ENCODE data around the gene APOOL.
A peak's percentile ranks its signal among the peaks of the same experiment; 100 is the strongest.
"Not testable (repeated sequence)": the region's sequence is repeated elsewhere in the genome, so short reads cannot be mapped to it uniquely, and the experiment has no call there.

Gene APOOL, protein sequence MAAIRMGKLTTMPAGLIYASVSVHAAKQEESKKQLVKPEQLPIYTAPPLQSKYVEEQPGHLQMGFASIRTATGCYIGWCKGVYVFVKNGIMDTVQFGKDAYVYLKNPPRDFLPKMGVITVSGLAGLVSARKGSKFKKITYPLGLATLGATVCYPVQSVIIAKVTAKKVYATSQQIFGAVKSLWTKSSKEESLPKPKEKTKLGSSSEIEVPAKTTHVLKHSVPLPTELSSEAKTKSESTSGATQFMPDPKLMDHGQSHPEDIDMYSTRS

DNA sequence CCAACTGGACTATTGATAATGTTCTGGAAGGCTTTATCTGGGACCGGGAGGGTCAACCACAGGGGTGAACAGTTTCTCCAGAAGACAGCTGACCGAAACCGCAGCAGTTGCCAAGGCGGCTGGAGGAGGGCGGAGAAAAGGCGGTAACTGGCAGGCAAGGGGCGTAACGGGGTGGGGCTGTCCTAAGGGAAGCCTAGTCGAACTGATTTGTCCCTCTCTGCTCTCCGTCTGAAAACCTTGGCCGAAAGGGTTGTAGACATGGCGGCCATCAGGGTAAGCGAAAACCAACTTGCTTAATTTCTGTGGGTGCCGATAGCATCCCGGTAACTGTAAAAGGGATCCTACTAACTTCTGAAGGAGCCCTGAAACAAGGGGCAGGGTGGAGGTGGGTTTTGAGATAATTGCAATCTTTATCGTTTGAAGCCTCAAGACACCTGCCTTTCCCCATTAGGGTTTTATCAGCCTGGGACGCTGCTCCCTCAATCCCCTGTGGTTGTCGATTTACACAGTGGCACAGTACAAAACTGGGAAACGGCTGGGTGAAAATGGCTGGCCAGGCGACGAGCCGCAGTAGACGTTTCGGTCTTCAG lies at the start of gene APOOL:
Gene APOOL (plus strand): TSS at position 223 of the 590 bp plus-strand sequence. CDS start 36 bp downstream, at position 259.
- peak; percentile 81 for DNase-seq (ENCODE audit: low spot score)

DNA sequence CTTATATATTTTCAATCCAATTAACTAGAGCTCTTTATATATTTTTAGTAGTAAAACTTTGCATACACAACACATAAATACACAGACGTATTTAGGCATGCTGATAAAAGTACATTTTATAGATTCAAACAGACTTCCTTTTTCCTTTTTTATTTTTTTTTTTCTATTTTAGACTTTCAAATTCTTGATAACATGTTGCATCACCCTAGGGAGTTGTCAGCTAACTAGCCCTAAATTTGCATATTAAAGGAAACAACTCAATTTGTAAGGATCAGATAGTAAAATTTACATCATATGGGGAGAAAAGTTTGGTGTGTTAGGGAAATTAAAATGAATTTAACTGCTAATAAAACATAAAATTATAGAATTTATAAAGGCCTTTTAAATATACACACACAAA lies 47.4 kb upstream of the APOOL start:
- DNase-seq (ENCODE audit: low spot score), result no peak

DNA sequence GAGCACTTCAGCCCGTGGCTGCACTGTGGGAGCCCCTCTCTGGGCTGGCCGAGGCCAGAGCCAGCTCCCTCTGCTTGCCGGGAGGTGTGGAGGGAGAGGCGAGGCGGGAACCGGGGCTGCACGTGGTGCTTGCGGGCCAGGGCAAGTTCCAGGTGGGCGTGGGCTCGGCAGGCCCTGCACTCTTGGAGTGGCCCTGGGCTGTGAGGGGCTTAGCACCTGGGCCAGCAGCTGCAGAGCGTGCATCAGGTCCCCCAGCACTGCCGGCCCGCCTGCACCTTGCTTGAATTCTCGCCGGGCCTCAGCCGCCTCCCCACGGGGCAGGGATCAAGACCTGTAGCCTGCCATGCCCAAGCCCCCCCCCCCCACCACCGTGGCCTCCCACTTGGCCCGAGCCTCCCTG lies 28.9 kb upstream of the APOOL start:
- DNase-seq (ENCODE audit: low spot score), result no peak

GRCh38 chrX:84991739-84992138 lies 11.9 kb upstream of the APOOL start:
- not testable (repeated sequence) for DNase-seq (ENCODE audit: low spot score)

DNA sequence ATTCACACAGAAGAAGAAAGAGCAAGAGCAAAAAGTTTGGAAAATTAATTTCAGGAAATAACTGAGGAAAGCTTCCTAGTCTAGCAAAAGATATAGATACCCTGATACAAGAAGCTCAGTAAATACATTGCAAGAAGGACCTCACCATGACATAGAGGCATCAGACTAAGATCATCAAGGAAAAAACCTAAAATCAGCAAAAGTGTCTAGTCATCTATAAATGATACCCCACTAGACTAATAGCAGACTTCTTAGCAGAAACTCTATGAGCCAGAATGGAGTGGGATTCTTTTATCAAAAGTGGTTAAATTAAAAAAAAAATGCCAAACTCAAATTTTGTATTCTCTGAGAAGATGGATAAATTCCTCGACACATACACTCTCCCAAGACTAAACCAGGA lies 10.5 kb upstream of the APOOL start:
- DNase-seq (ENCODE audit: low spot score), result no peak

GRCh38 chrX:85001344-85001743 lies 2.3 kb upstream of the APOOL start:
- DNase-seq (ENCODE audit: low spot score), result no peak

DNA sequence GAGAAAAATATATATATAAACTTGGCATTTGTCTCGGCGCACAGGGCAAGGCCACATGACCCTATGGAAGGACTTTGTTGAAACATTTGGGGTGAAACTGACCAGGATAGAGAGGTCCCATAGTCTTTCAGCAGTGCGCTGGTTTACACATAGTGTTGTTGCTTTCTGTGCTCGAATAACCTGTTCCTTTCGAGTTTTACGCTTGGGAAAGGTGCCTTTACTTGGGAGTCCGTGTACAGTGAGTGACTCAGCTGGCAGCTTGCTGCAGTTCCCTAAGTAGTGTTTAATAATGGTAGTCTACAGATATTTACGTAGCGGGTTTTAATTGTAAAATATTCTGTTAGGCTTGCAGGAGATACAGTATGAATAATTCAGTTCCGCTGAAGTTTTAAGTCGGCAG lies 578 bp downstream of the APOOL start:
- no peak for DNase-seq (ENCODE audit: low spot score)

DNA sequence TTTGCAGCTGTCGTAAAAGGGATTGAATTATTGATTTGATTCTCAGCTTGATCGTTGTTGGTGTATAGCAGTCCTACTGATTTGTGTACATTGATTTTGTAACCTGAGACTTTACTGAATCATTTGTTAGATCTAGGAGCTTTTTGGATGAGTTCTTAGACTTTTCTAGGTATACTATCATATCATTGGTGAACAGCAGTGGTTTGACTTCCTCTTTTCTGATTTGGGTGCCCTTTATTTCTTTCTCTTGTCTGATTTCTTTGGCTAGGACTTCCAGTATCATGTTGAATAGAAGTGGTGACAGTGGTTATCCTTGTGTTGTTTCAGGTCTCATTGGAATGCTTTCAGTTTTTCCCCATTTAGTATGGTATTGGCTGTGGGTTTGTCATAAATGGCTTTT lies 8.4 kb downstream of the APOOL start:
- DNase-seq (ENCODE audit: low spot score), result no peak

GRCh38 chrX:85015351-85015750 lies 11.7 kb downstream of the APOOL start:
- DNase-seq (ENCODE audit: low spot score), result not testable (repeated sequence)

DNA sequence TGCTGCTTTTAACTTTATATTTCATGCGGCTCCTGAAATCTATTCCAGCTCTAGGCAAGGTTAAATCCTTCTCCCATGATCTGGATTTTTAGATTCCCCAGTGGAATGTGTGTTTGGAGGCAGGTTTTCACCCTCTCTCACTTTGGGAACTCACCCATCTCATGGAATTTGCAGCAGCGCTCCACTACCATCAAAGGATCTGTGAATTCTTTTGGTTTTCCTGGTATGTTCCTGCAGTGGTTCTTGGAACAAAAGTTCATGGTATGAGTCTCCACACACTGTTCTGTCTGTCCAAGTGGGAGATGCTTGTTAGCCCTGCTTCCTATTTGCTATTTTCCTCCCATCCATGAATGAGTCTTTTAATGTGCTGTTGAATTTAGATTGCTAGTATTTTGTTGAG lies 14.0 kb downstream of the APOOL start:
- DNase-seq (ENCODE audit: low spot score), result no peak

- DNase-seq (ENCODE audit: low spot score), result no peak
Observed at GRCh38 chrX:85018471-85018870, 14.8 kb downstream of the APOOL start.

DNA sequence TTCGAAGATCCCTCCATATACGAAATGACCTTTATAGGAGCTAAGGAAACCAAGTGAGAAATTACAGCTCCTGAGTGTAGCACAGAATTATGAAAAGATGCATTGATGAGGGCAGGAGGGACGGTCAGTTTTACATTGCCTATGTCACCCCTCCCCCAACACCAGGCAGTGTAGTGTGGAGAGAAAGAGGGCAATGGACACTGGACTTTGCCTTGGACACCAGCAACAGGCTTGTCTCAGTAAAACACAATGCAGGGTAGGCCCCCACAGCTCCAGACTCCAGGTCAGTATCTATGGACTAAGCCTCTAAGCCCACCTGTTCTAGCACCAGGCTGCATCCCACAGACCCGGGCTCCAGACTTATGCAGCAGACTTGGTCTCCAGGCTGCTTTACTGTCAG lies 16.5 kb downstream of the APOOL start:
- DNase-seq (ENCODE audit: low spot score), result no peak

GRCh38 chrX:85024044-85024443 lies 20.4 kb downstream of the APOOL start:
- DNase-seq (ENCODE audit: low spot score), result no peak

- DNase-seq (ENCODE audit: low spot score), result peak; percentile 56
Observed at GRCh38 chrX:85024562-85024961, 20.9 kb downstream of the APOOL start.

- DNase-seq (ENCODE audit: low spot score), result no peak
Observed at GRCh38 chrX:85026170-85026569, 22.5 kb downstream of the APOOL start.

- no peak for DNase-seq (ENCODE audit: low spot score)
Observed at GRCh38 chrX:85029043-85029442, 25.4 kb downstream of the APOOL start.

DNA sequence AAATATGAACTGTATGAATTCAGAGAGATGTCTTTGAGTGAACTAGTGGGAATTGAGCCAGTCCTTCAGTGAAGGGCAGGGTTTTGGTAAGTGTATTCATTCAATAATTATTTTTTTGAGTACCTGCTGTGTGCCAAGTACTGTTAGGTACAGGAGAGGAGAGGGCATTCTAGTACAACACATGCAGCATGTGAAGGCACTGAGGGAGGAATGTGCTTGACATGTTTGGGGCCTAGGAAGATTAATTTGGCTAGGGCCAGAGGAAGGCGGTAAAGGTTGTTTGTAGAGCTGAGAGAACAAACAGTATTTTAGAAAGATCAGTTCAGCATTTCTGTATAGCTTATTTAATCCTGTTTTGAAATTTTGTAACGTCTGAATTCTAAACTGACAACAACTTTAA lies 27.8 kb downstream of the APOOL start:
- DNase-seq (ENCODE audit: low spot score), result no peak

DNA sequence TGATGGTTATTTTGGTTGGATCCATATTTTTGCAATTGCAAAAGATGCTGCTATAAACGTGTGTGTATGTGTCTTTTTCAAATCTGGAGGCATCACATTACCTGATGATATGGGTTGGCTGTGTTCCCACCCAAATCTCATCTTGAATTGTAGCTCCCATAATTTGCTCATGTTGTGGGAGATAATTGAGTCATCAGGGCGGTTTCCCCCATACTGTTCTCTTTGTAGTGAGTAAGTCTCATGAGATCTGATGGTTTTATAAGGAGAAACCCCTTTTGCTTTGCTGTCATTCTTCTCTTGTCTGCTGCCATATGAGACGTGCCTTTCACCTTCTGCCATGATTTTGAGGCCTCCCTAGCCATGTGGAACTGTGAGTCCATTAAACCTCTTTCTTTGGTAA lies 33.4 kb downstream of the APOOL start:
- no peak for DNase-seq (ENCODE audit: low spot score)

GRCh38 chrX:85051627-85052026 lies 48.0 kb downstream of the APOOL start:
- no peak for DNase-seq (ENCODE audit: low spot score)

DNA sequence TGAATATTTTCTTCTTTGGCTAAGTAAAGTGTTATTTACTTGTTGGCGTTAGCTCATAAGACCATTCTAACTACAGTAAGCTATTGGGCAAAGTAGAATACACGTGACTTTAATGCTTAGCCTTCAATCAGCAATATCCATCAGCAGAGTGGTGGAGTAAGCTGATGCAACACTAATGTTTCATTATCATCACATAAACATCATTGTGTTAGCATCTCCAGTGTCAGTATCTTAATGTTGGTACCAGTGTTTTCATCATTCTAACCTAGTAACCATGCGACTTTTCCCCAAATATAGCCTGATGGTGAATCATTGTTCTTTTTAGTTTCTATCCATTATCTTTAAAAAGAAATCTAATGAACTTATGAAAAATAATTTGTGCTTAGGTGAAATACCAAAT lies 48.5 kb downstream of the APOOL start:
- no peak for DNase-seq (ENCODE audit: low spot score)

GRCh38 chrX:85052636-85053343 lies 49.1 kb downstream of the APOOL start:
- DNase-seq (ENCODE audit: low spot score), result peak; percentile 18

GRCh38 chrX:85065512-85066198 lies 62.0 kb downstream of the APOOL start:
- no peak for DNase-seq (ENCODE audit: low spot score)

GRCh38 chrX:85077247-85077646 lies 73.6 kb downstream of the APOOL start:
- DNase-seq (ENCODE audit: low spot score), result not testable (repeated sequence)

All from cerebellar cortex (tissue), 1 donor.